DND-41 (cell line): ENCODE measurements around the gene DISC1.

Experiments used
- ATAC-seq: fragments of 200-7000 bp; cut with Tn5 transposase; 3 replicates; pipeline ENCODE4 v1.9.1; 2021; ENCODE audit warnings: low read depth; ENCODE audit not compliant: insufficient read depth
- DNase-seq: peaks from one replicate; pipeline ENCODE4 v3.0.0-alpha.2; 2020
- H2AFZ ChIP-seq: 2 replicates; pipeline ENCODE4 v1.6.0; 2012; ENCODE audit warnings: low read depth, low read length
- H3K27ac ChIP-seq: 2 replicates; pipeline ENCODE4 v1.5.1; 2012; ENCODE audit warnings: low read length, inconsistent platforms
- H3K27me3 ChIP-seq: fragments of 200-600 bp; sonication (generic); 2 replicates; pipeline ENCODE4 v1.6.0; 2012; ENCODE audit warnings: low read length, mild to moderate bottlenecking, inconsistent platforms; ENCODE audit not compliant: insufficient read depth, poor library complexity
- H3K36me3 ChIP-seq: 2 replicates; pipeline ENCODE4 v1.5.1; 2012; ENCODE audit warnings: low read length, inconsistent platforms; ENCODE audit not compliant: insufficient read depth
- H3K4me1 ChIP-seq: 2 replicates; pipeline ENCODE4 v1.5.1; 2012; ENCODE audit warnings: mild to moderate bottlenecking, low read length; ENCODE audit not compliant: insufficient read depth
- H3K4me2 ChIP-seq: 2 replicates; pipeline ENCODE4 v1.6.0; 2012; ENCODE audit warnings: mild to moderate bottlenecking, moderate library complexity, low read length, inconsistent platforms; ENCODE audit not compliant: insufficient read depth
- H3K4me3 ChIP-seq, 2 experiments: fragments of 200-600 bp in 1 of 2; shearing (Covaris generic) in 1 of 2; 2 replicates each; pipeline ENCODE4 v1.5.1; 2012 to 2016; ENCODE audit warnings: inconsistent platforms in 2 of 2, low read length in 2 of 2, mild to moderate bottlenecking in 2 of 2, low read depth in 1 of 2, moderate library complexity in 1 of 2
- H3K79me2 ChIP-seq: 2 replicates; pipeline ENCODE4 v1.6.0; 2012; ENCODE audit warnings: low read length, inconsistent platforms; ENCODE audit not compliant: insufficient read depth
- H3K9ac ChIP-seq: 2 replicates; pipeline ENCODE4 v1.6.0; 2012; ENCODE audit warnings: low read depth, mild to moderate bottlenecking, inconsistent platforms, low read length, moderate library complexity
- H3K9me3 ChIP-seq: 2 replicates; pipeline ENCODE4 v1.5.1; 2012; ENCODE audit warnings: low read length, moderate library complexity, mild to moderate bottlenecking, inconsistent platforms; ENCODE audit not compliant: insufficient read depth, severe bottlenecking
- H4K20me1 ChIP-seq: 2 replicates; pipeline ENCODE4 v1.6.0; 2012; ENCODE audit warnings: low read length; ENCODE audit not compliant: insufficient read depth
- CTCF ChIP-seq: IDR thresholded peaks from 2 replicates; pipeline ENCODE4 v1.5.1; 2012; ENCODE audit warnings: borderline replicate concordance, low read length, moderate library complexity, mild to moderate bottlenecking; ENCODE audit not compliant: poor library complexity, severe bottlenecking; ENCODE audit errors: extremely low read depth
- EZH2 ChIP-seq: IDR thresholded peaks from 3 replicates; pipeline ENCODE4 v1.6.1; 2012; ENCODE audit warnings: borderline replicate concordance, low read depth, mild to moderate bottlenecking, moderate library complexity, low read length, inconsistent platforms; ENCODE audit not compliant: severe bottlenecking

DISC1 gene

GRCh38 chr1:231666220-231666936, 39.8 kb downstream of the DISC1 start:
- Histone ChIP-seq H3K79me2 (no peaks in the 10 kb centered on the region), H3K9me3 (peaks cover 1% of the 10 kb centered on the region), H3K27me3 (no peaks in the 10 kb centered on the region), H3K27ac (no peak overlapping the region), H2AFZ (no peak overlapping the region), H4K20me1 (no peaks in the 10 kb centered on the region), H3K36me3 (no peaks in the 10 kb centered on the region), H3K4me3 (no peak overlapping the region), H3K9ac (no peak overlapping the region), H3K4me1 (no peaks in the 10 kb centered on the region), H3K4me2 (no peak overlapping the region)
- no peak for DNase-seq
- ATAC-seq: no peak
- TF ChIP-seq CTCF: no peak
- TF ChIP-seq EZH2: no peak

GRCh38 chr1:231666937-231667608, 40.5 kb downstream of the DISC1 start:
- H3K4me3 ChIP-seq: no peak overlapping the region
- no peak overlapping the region for H3K27ac ChIP-seq
- TF ChIP-seq EZH2 (no peak), CTCF (no peak)
- H3K4me1 ChIP-seq: no peaks in the 10 kb centered on the region
- H3K9ac ChIP-seq: no peak overlapping the region
- H3K79me2 ChIP-seq: no peaks in the 10 kb centered on the region
- no peaks in the 10 kb centered on the region for H4K20me1 ChIP-seq
- H3K4me2 ChIP-seq: no peak overlapping the region
- no peaks in the 10 kb centered on the region for H3K36me3 ChIP-seq
- H3K27me3 ChIP-seq: no peaks in the 10 kb centered on the region
- H2AFZ ChIP-seq: no peak overlapping the region
- 0 out of 3 replicates have a peak, but pooled peaks have one; percentile 19 for ATAC-seq
- no peak for DNase-seq
- peaks cover 1% of the 10 kb centered on the region for H3K9me3 ChIP-seq

- ATAC-seq: no peak
Observed at GRCh38 chr1:231667896-231668506, 41.4 kb downstream of the DISC1 start.

More at GRCh38 chr1:231667896-231668506, 41.4 kb downstream of the DISC1 start:
- H3K4me2 ChIP-seq: no peak overlapping the region
- no peak for TF ChIP-seq EZH2
- no peak for TF ChIP-seq CTCF
- no peaks in the 10 kb centered on the region for H4K20me1 ChIP-seq
- H3K27me3 ChIP-seq: no peaks in the 10 kb centered on the region
- H2AFZ ChIP-seq: no peak overlapping the region
- H3K4me3 ChIP-seq: no peak overlapping the region
- no peak overlapping the region for H3K9ac ChIP-seq
- H3K79me2 ChIP-seq: no peaks in the 10 kb centered on the region
- H3K9me3 ChIP-seq: peaks cover 1% of the 10 kb centered on the region
- no peaks in the 10 kb centered on the region for H3K4me1 ChIP-seq
- no peak for DNase-seq
- H3K27ac ChIP-seq: no peak overlapping the region
- H3K36me3 ChIP-seq: no peaks in the 10 kb centered on the region
